DOHH2 (cell line): Measurements from ENCODE around the gene SMAP2.

Experiments
- H3F3A ChIP-seq: fragments of 200-600 bp; sonication (generic), shearing (Covaris generic); 2 replicates; pipeline ENCODE4 v1.6.0; 2016; ENCODE audit warnings: antibody characterized with exemption, mild to moderate bottlenecking; ENCODE audit not compliant: control insufficient read depth, insufficient read depth
- H3K27ac ChIP-seq: fragments of 200-600 bp; sonication (generic); 2 replicates; pipeline ENCODE4 v1.5.1; 2014; ENCODE audit warnings: low read depth, mild to moderate bottlenecking, low read length, moderate library complexity
- H3K27me3 ChIP-seq: fragments of 200-600 bp; sonication (generic); 2 replicates; pipeline ENCODE4 v1.6.1; 2014; ENCODE audit warnings: mild to moderate bottlenecking, low read length, mixed read lengths; ENCODE audit not compliant: control insufficient read depth
- H3K36me3 ChIP-seq: fragments of 200-600 bp; sonication (generic); 2 replicates; pipeline ENCODE4 v1.6.1; 2014; ENCODE audit warnings: mild to moderate bottlenecking, low read length, moderate library complexity, mixed read lengths; ENCODE audit not compliant: control insufficient read depth
- H3K4me1 ChIP-seq: fragments of 200-600 bp; sonication (generic); 2 replicates; pipeline ENCODE4 v1.6.1; 2014; ENCODE audit warnings: mild to moderate bottlenecking, low read length, mixed read lengths; ENCODE audit not compliant: control insufficient read depth
- H3K4me2 ChIP-seq: fragments of 200-600 bp; sonication (generic); 2 replicates; pipeline ENCODE4 v1.6.0; 2014; ENCODE audit warnings: mild to moderate bottlenecking, low read length, moderate library complexity
- H3K4me3 ChIP-seq: fragments of 200-600 bp; sonication (generic); 2 replicates; pipeline ENCODE4 v1.5.1; 2014; ENCODE audit warnings: mild to moderate bottlenecking, low read length, mixed read lengths
- H3K79me2 ChIP-seq: fragments of 200-600 bp; sonication (generic); 2 replicates; pipeline ENCODE4 v1.6.1; 2014; ENCODE audit warnings: mild to moderate bottlenecking, low read length, mixed read lengths; ENCODE audit not compliant: control insufficient read depth
- H3K9me2 ChIP-seq: fragments of 200-600 bp; sonication (generic); replicated peaks from 2 replicates; pipeline ENCODE4 v1.6.1; 2014; ENCODE audit warnings: mild to moderate bottlenecking, low read length, mixed read lengths; ENCODE audit not compliant: control insufficient read depth
- H3K9me3 ChIP-seq: fragments of 200-600 bp; sonication (generic); 2 replicates; pipeline ENCODE4 v1.6.1; 2014; ENCODE audit warnings: antibody characterized with exemption, low read length, mixed read lengths; ENCODE audit not compliant: control insufficient read depth, insufficient read depth
- H4K20me1 ChIP-seq: fragments of 200-600 bp; sonication (generic); 2 replicates; pipeline ENCODE4 v1.6.0; 2014; ENCODE audit warnings: low read depth, mild to moderate bottlenecking, antibody characterized with exemption, low read length, moderate library complexity; ENCODE audit not compliant: control insufficient read depth, insufficient read depth
- CTCF ChIP-seq: fragments of 200-600 bp; sonication (generic); IDR thresholded peaks from one replicate; pipeline ENCODE4 v1.5.1; 2014; ENCODE audit warnings: antibody characterized with exemption, mild to moderate bottlenecking, low read depth, low read length; ENCODE audit not compliant: poor library complexity, severe bottlenecking
- EZH2phosphoT487 ChIP-seq: fragments of 200-600 bp; sonication (generic); IDR thresholded peaks from 2 replicates; pipeline ENCODE4 v1.6.1; 2017; ENCODE audit warnings: borderline replicate concordance, mild to moderate bottlenecking, antibody characterized with exemption, low read length, moderate library complexity, mixed read lengths

SMAP2 gene

GRCh38 chr1:40389322-40389803 lies 15.8 kb downstream of the SMAP2 start:
- Histone ChIP-seq H3K4me3 (no peak overlapping the region), H3K4me2 (peak overlapping the region; percentile 15), H4K20me1 (peaks cover 6% of the 10 kb centered on the region; the same call in 1 of the 2 replicates), H3K9me3 (no peaks in the 10 kb centered on the region), H3K4me1 (peaks cover 91% of the 10 kb centered on the region), H3K36me3 (peaks cover 41% of the 10 kb centered on the region), H3K27me3 (no peaks in the 10 kb centered on the region), H3K9me2 (no peaks in the 10 kb centered on the region), H3K79me2 (peaks cover 87% of the 10 kb centered on the region), H3K27ac (no peak overlapping the region), H3F3A (peaks cover 33% of the 10 kb centered on the region)
- no peak for TF ChIP-seq EZH2phosphoT487
- no peak for TF ChIP-seq CTCF

GRCh38 chr1:40389871-40390560 lies 16.5 kb downstream of the SMAP2 start:
- no peaks in the 10 kb centered on the region for H3K27me3 ChIP-seq
- H3K79me2 ChIP-seq: peaks cover 87% of the 10 kb centered on the region
- no peak for TF ChIP-seq CTCF
- no peak for TF ChIP-seq EZH2phosphoT487
- H3K36me3 ChIP-seq: peaks cover 34% of the 10 kb centered on the region
- no peaks in the 10 kb centered on the region for H3K9me2 ChIP-seq
- H3K4me2 ChIP-seq: peak overlapping the region; percentile 4; the same call in 1 of the 2 replicates
- no peak overlapping the region for H3K27ac ChIP-seq
- H3K4me3 ChIP-seq: no peak overlapping the region
- H3K4me1 ChIP-seq: peaks cover 91% of the 10 kb centered on the region
- peaks cover 27% of the 10 kb centered on the region for H3F3A ChIP-seq
- no peaks in the 10 kb centered on the region for H3K9me3 ChIP-seq
- peaks cover 6% of the 10 kb centered on the region; the same call in 1 of the 2 replicates for H4K20me1 ChIP-seq

GRCh38 chr1:40390857-40391256 lies 17.3 kb downstream of the SMAP2 start:
- Histone ChIP-seq H3K79me2 (peaks cover 95% of the 10 kb centered on the region), H3K4me3 (peak overlapping the region; percentile 57), H4K20me1 (peaks cover 6% of the 10 kb centered on the region; the same call in 1 of the 2 replicates), H3K4me1 (peaks cover 91% of the 10 kb centered on the region), H3K27me3 (no peaks in the 10 kb centered on the region), H3K9me2 (no peaks in the 10 kb centered on the region), H3K36me3 (peaks cover 31% of the 10 kb centered on the region), H3F3A (peaks cover 18% of the 10 kb centered on the region), H3K9me3 (no peaks in the 10 kb centered on the region), H3K27ac (peak overlapping the region; percentile 61), H3K4me2 (peak overlapping the region; percentile 66)
- no peak for TF ChIP-seq EZH2phosphoT487
- TF ChIP-seq CTCF: no peak
